ENCODE results near the gene REEP1. TPM values are rescaled to one million over a fixed set of nuclear protein-coding genes. Genes with fewer than 3 reads are reported as not detected.

REEP1 gene
- total and polyA plus RNA-seq, 2 of the 8 experiments (the other 6 are each of a cell fraction or from before 2014, with no cell fraction given) = 0.74 to 1.5 TPM

GRCh38 chr2:86176597-86176996 lies 160.8 kb downstream of the REEP1 start:
- no peak for FAIRE-seq
- H3K36me3 ChIP-seq (ENCODE audit: control insufficient read depth in 2 of 4, insufficient read depth in 4 of 4, low read length in 3 of 4) = peaks cover 9 to 34% (median 23%) of the 10 kb centered on the region in 4 experiments; a peak in 7 of 8 replicates
- no peak overlapping the region for H3K4me3 ChIP-seq (ENCODE audit: extremely low read depth in 1 of 4, insufficient read depth in 2 of 4, low read depth in 3 of 4, low read length in 4 of 4)
- no peak overlapping the region for H3K14ac ChIP-seq (ENCODE audit: insufficient read length)
- H2AK5ac ChIP-seq (ENCODE audit: low read depth, low read length) = no peak overlapping the region
- peaks cover 0 to 2% of the 10 kb centered on the region in 2 experiments for H4K20me1 ChIP-seq (replicated peaks in 1 of 2; ENCODE audit: control insufficient read depth in 1 of 2, insufficient read depth in 2 of 2, low read length in 2 of 2)
- H4K5ac ChIP-seq (ENCODE audit: insufficient read length, low read depth, low read length) = no peak overlapping the region
- no peak overlapping the region for H3K27ac ChIP-seq (ENCODE audit: low read depth, low read length)
- H2BK5ac ChIP-seq (ENCODE audit: low read depth, low read length) = no peak overlapping the region
- no peak overlapping the region for H2BK12ac ChIP-seq (ENCODE audit: low read depth, low read length)
- TF ChIP-seq POLR2A (IDR thresholded peaks at IDR 0.05; ENCODE audit: control extremely low read depth in 1 of 2, low read depth in 2 of 2, low read length in 2 of 2) = no peak
- no peak for DNase-seq (ENCODE audit: low read depth in 1 of 2, low spot score in 2 of 2)
- H3K4ac ChIP-seq (replicated peaks; ENCODE audit: insufficient read length, low read depth, low read length) = no peak overlapping the region
- CTCF ChIA-PET (ENCODE audit: partially characterized antibody) = interaction anchor here (0.6 to 1.2 kb wide), 2 partner anchors 25 to 358 kb away, joined by 3 read pairs; no protein-coding TSS in a partner anchor
- H3K23me2 ChIP-seq (ENCODE audit: low read depth, low read length) = no peaks in the 10 kb centered on the region
- no peaks in the 10 kb centered on the region for H3K9me3 ChIP-seq (ENCODE audit: insufficient read depth in 2 of 2, low read depth in 1 of 2, low read length in 1 of 2)
- peaks cover 0 to 8% of the 10 kb centered on the region in 2 experiments; a peak in 2 of 4 replicates for H3K79me2 ChIP-seq (ENCODE audit: control insufficient read depth in 1 of 2, insufficient read depth in 2 of 2, low read length in 2 of 2)
- no peak overlapping the region for H2BK120ac ChIP-seq (replicated peaks; ENCODE audit: low read depth, low read length)
- H3K18ac ChIP-seq (ENCODE audit: extremely low read depth, low read length) = no peak overlapping the region
- no peak overlapping the region for H2BK15ac ChIP-seq (ENCODE audit: low read length)
- H3K79me1 ChIP-seq (ENCODE audit: low read depth, low read length) = no peaks in the 10 kb centered on the region; the same call in 1 of the 2 replicates
- no peaks in the 10 kb centered on the region for H3K27me3 ChIP-seq (replicated peaks in 1 of 4; ENCODE audit: control insufficient read depth in 3 of 4, extremely low read depth in 1 of 4, insufficient read depth in 3 of 4, low read length in 3 of 4)
- no peak overlapping the region for H4K91ac ChIP-seq (replicated peaks; ENCODE audit: insufficient read length, low read length)
- H3K4me2 ChIP-seq (ENCODE audit: insufficient read depth in 1 of 2, low read depth in 2 of 2, low read length in 2 of 2) = no peak overlapping the region
- no peaks in the 10 kb centered on the region for H3K4me1 ChIP-seq (replicated peaks in 1 of 4; ENCODE audit: control insufficient read depth in 3 of 4, insufficient read depth in 4 of 4, low read length in 3 of 4)
- no peak overlapping the region for H2AFZ ChIP-seq (ENCODE audit: low read length)
- H3K23ac ChIP-seq (ENCODE audit: insufficient read length) = no peak overlapping the region
- no peak overlapping the region for H2BK20ac ChIP-seq (ENCODE audit: low read length)
- POLR2A ChIA-PET (ENCODE audit: partially characterized antibody) = interaction anchor here (0.6 to 1.2 kb wide), 4 partner anchors 10 to 423 kb away, joined by 3 to 6 read pairs (median 3); no protein-coding TSS in a partner anchor
- no peak overlapping the region for H4K8ac ChIP-seq (ENCODE audit: extremely low read depth, insufficient read depth, low read length)
- H3K9ac ChIP-seq (replicated peaks in 1 of 4; ENCODE audit: extremely low read depth in 1 of 4, low read depth in 3 of 4, low read length in 3 of 4) = no peak overlapping the region
- no peak overlapping the region for H3K56ac ChIP-seq (replicated peaks; ENCODE audit: insufficient read length, low read depth, low read length)

Measured in H1 (cell line).